Lower leg skin (tissue), 4 donors: ENCODE data around the gene YJEFN3. TPM values are rescaled to one million over a fixed set of nuclear protein-coding genes. Genes with fewer than 3 reads are reported as not detected.
A peak's percentile ranks its signal among the peaks of the same experiment; 100 is the strongest.

Experiments used
- DNase-seq, 2 donors: peaks; one replicate each; pipeline ENCODE4 v3.0.0-alpha.2; 2019; ENCODE audit warnings: low spot score in 2 of 2
- H3K4me3 ChIP-seq: fragments of 200-600 bp; sonication (generic); 2 replicates; pipeline ENCODE4 v1.5.1; 2017; ENCODE audit warnings: mild to moderate bottlenecking, low read depth; ENCODE audit not compliant: poor library complexity, severe bottlenecking
- POLR2A ChIP-seq, 2 donors: fragments of 450-650 bp; IDR thresholded peaks; one replicate each; pipeline ENCODE4 v1.6.1; 2016 to 2017; ENCODE audit warnings: antibody characterized with exemption in 2 of 2, mild to moderate bottlenecking in 1 of 2, moderate library complexity in 1 of 2
- WGBS, 2 donors: methylation state at CpG; one replicate each; pipeline ENCODE4 v1.1.5; 2018; 5-methylcytosine and 5-hydroxymethylcytosine counted together
- intact Hi-C: fragments of 100-400 bp; cut with DNase I; formaldehyde crosslinking; loops from one replicate; pipeline ENCODE4 v1.15.0; 2023; ENCODE audit warnings: low total_unique reads
- total RNA-seq, 4 donors: library from RNA; depleted of rRNA; stranded (reverse); fragments of >200 nt; gene quantifications; one replicate each; pipeline ENCODE4 v1.1.0, GENCODE V29; 2016
- TF ChIP-seq, protein P1 (sequence below), 3 donors: fragments of 450-650 bp; IDR thresholded peaks; one replicate each; pipeline ENCODE4 v1.5.1; 2016; ENCODE audit warnings: antibody characterized with exemption in 3 of 3, mild to moderate bottlenecking in 3 of 3, moderate library complexity in 2 of 3

The YJEFN3 gene
- total RNA-seq, 4 donors from 2014 or later = 0.15 to 2.8 (median 0.49) TPM

DNA sequence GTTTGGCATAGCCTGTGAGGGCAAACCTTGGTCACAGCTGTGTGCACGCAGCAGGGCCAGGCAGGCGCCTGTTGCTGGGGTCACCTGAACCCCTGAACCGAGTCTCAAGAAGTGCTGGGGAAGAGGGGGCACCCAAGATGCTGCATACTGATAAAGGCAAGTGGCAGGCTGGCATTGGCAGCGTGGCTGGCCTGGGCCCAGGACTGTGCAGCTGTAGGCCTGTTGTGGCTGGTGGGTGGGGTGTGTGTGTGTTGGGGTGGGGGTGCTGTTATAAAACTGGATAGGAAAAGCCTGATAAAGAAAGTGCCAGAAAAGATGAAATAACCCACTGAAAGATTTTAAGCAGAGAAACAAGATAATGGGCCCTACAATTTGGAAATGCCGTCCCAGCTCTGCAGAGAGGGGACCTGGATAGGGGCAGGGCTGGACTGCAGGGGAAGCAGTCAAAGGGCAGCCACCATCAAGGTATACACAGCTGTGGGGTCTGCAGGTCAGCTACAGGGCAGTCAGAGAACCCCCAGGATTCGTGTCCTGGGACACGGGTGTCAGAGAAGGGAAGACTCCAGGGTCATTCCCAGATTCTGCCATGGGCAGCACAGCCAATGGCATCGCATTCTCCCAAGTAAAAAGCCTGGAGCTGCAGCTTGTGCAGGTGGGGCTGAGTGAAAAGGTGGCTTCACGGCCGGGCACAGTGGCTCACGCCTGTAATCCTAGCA, 42.5 kb downstream of the YJEFN3 start:
- H3K4me3 ChIP-seq = no peak overlapping the region
- peak in 1 of 2 donors; percentile 53 for DNase-seq
- WGBS, 2 donors = 86% methylated on average over 11 of the region's 11 CpGs
- intact Hi-C loops = no loop called here
- no peak for TF ChIP-seq POLR2A (IDR thresholded peaks at IDR 0.05)
- TF ChIP-seq, protein P1, sequence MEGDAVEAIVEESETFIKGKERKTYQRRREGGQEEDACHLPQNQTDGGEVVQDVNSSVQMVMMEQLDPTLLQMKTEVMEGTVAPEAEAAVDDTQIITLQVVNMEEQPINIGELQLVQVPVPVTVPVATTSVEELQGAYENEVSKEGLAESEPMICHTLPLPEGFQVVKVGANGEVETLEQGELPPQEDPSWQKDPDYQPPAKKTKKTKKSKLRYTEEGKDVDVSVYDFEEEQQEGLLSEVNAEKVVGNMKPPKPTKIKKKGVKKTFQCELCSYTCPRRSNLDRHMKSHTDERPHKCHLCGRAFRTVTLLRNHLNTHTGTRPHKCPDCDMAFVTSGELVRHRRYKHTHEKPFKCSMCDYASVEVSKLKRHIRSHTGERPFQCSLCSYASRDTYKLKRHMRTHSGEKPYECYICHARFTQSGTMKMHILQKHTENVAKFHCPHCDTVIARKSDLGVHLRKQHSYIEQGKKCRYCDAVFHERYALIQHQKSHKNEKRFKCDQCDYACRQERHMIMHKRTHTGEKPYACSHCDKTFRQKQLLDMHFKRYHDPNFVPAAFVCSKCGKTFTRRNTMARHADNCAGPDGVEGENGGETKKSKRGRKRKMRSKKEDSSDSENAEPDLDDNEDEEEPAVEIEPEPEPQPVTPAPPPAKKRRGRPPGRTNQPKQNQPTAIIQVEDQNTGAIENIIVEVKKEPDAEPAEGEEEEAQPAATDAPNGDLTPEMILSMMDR (IDR thresholded peaks at IDR 0.05) = no peak

DNA sequence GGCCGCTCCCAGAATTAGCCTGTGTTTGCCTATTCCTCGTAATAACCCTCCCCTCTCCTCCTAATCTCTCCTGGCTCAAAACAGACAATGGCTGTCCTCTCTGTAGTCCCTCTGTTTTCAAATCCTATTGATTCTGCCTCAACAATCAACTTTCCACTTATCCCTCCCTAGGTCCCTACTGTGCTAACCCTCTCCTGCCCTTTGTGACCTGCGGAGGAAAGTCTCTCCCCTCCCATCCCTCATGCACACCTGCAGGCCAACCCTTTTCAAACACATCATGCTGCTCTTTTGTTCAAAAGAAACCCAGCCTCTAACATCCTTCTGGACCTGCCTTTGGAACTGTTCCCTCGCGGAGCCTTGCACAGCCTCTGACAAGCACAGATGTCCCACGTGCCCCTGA, 46.7 kb downstream of the YJEFN3 start:
- TF ChIP-seq POLR2A (IDR thresholded peaks at IDR 0.05) = no peak
- TF ChIP-seq, protein P1 (IDR thresholded peaks at IDR 0.05) = no peak
- intact Hi-C loops = no loop called here
- WGBS, 2 donors = 84 to 89% methylated on average over 6 of the region's 6 CpGs
- no peak for DNase-seq
- no peak overlapping the region for H3K4me3 ChIP-seq

DNA sequence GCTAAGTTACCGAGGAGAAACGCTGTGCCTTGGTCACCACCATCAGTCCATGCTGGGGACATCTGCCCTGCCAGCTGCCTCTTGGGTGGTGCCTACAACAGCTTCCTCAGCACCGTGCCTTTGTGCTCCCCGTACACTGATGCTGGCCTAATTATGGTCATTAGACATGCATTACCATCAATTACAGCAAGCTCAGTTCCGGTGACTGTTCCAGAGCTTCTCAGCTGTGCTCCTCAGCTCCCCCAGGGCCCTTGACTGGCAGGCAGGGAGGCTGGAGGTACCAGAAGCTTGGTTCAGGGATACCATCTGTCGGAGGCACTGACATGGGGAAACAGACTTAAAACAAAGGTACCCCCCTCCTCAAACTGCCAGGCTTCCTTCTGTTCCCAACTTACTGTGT, 49.5 kb downstream of the YJEFN3 start:
- no peak overlapping the region for H3K4me3 ChIP-seq
- 85 to 89% methylated on average over 6 of the region's 6 CpGs for WGBS, 2 donors
- TF ChIP-seq, protein P1 (IDR thresholded peaks at IDR 0.05) = no peak
- no peak for TF ChIP-seq POLR2A (IDR thresholded peaks at IDR 0.05)
- intact Hi-C loops = no loop called here
- no peak for DNase-seq

DNA sequence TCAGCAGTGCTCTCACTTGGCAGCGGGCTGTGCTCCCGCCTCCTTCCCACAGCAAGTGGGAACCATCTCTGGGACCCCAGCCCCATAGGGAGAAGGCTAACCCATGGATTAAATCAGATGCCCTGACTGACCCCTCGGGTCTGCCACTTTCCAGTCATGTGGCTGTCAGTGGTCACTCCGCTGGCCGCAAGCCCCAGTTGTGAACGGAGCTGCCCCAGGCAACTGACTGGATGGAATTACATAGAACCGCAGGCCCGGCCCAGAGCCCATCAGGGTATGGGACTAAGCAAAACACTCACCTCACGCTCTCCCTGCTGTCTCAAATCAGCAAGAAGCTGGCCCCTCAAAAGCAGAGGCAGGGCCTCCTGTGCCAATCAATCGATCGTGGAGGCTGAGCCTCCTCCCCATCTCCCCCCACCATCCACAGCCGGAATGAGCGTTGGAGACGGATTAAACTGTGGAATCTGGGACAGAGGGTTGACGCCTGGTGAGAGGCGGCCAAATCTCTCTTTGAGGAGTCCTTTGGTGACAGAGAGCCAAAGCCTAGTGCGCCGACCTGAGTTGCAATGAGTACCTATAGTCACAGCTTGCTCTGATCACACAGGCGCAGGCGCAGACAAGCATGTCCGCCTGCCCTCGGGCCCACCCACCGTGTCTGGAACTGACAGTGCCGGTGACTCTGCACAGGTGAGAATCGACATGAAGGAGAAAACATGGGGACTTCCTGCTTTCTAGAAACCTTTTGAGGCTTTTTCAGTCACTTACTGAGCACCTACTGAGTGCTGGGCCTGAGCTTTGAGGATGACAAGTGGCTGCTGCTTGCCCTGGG, 51.0 kb downstream of the YJEFN3 start:
- no peak for DNase-seq
- TF ChIP-seq POLR2A (IDR thresholded peaks at IDR 0.05) = no peak
- TF ChIP-seq, protein P1 (IDR thresholded peaks at IDR 0.05) = no peak
- 69 to 80% methylated on average over 24 to 25 of the region's 25 CpGs for WGBS, 2 donors
- no peak overlapping the region for H3K4me3 ChIP-seq
- intact Hi-C loops = no loop called here

DNA sequence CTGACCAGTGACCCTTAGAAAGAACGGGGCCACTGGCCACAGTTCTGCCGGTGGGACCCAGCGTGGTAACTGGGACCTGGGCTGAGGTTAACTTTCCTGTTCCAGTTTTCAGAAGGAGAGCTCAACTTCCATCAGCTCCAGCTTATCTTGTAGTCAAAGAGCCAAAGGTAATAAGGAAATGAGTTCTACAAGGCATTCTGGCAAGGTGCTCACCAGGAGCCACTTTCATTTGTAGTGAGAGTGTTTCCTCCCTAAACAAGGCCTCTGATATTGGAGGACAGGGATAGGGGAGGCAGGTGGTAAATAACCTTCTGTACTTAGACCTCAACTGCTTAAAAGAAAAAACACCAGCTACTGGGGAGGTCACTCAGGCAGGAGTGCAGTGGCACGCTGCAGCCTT, 51.7 kb downstream of the YJEFN3 start:
- WGBS, 2 donors = 82 to 89% methylated on average over 4 of the region's 4 CpGs
- H3K4me3 ChIP-seq = no peak overlapping the region
- no peak for TF ChIP-seq POLR2A (IDR thresholded peaks at IDR 0.05)
- TF ChIP-seq, protein P1 (IDR thresholded peaks at IDR 0.05) = no peak
- no peak for DNase-seq
- intact Hi-C loops = no loop called here
